Mucosa of stomach (tissue), 1 donor: Measurements from ENCODE around the gene MZT2B.
"Not testable (repeated sequence)": the region's sequence is repeated elsewhere in the genome, so short reads cannot be mapped to it uniquely, and the experiment has no call there.

ENCODE experiments used
- H3K27me3 ChIP-seq: one replicate; pipeline ENCODE4 v1.7.0; 2013; ENCODE audit warnings: mild to moderate bottlenecking, low read length; ENCODE audit not compliant: control insufficient read depth, insufficient read depth
- H3K36me3 ChIP-seq: one replicate; pipeline ENCODE4 v1.7.0; 2013; ENCODE audit warnings: low read length; ENCODE audit not compliant: control insufficient read depth, insufficient read depth
- H3K4me1 ChIP-seq: one replicate; pipeline ENCODE4 v1.7.0; 2013; ENCODE audit warnings: mild to moderate bottlenecking, low read length; ENCODE audit not compliant: control insufficient read depth, insufficient read depth
- H3K4me3 ChIP-seq: one replicate; pipeline ENCODE4 v1.7.0; 2013; ENCODE audit warnings: low read length
- H3K9ac ChIP-seq: one replicate; pipeline ENCODE4 v1.7.0; 2013; ENCODE audit warnings: mild to moderate bottlenecking, low read length, moderate library complexity
- H3K9me3 ChIP-seq: one replicate; pipeline ENCODE4 v1.7.0; 2013; ENCODE audit warnings: mild to moderate bottlenecking, low read length, moderate library complexity; ENCODE audit not compliant: control insufficient read depth
- donor health status: Pancreatic carcinoma.

The MZT2B gene

GRCh38 chr2:130154773-130155765 lies 27.0 kb upstream of the MZT2B start:
- Histone ChIP-seq H3K36me3 (no peaks in the 10 kb centered on the region), H3K4me1 (no peaks in the 10 kb centered on the region), H3K4me3 (no peak overlapping the region), H3K27me3 (no peaks in the 10 kb centered on the region), H3K9me3 (no peaks in the 10 kb centered on the region), H3K9ac (no peak overlapping the region)

GRCh38 chr2:130155956-130156623 lies 26.0 kb upstream of the MZT2B start:
- H3K4me3 ChIP-seq, H3K9ac ChIP-seq, H3K36me3 ChIP-seq, H3K27me3 ChIP-seq, H3K4me1 ChIP-seq, H3K9me3 ChIP-seq: not testable (repeated sequence)

GRCh38 chr2:130156624-130157004 lies 25.4 kb upstream of the MZT2B start:
- H3K9me3 ChIP-seq = no peaks in the 10 kb centered on the region
- H3K4me1 ChIP-seq = no peaks in the 10 kb centered on the region
- no peak overlapping the region for H3K4me3 ChIP-seq
- no peak overlapping the region for H3K9ac ChIP-seq
- no peaks in the 10 kb centered on the region for H3K36me3 ChIP-seq
- no peaks in the 10 kb centered on the region for H3K27me3 ChIP-seq

GRCh38 chr2:130157354-130157753 lies 24.7 kb upstream of the MZT2B start:
- H3K27me3 ChIP-seq, H3K36me3 ChIP-seq, H3K4me1 ChIP-seq, H3K9ac ChIP-seq, H3K4me3 ChIP-seq, H3K9me3 ChIP-seq: not testable (repeated sequence)

- not testable (repeated sequence) for H3K36me3 ChIP-seq
These were observed 24.1 kb upstream of the MZT2B start for GRCh38 chr2:130157825-130158514.

GRCh38 chr2:130158631-130159030 lies 23.4 kb upstream of the MZT2B start:
- Histone ChIP-seq H3K4me1 (no peaks in the 10 kb centered on the region), H3K4me3 (no peak overlapping the region), H3K9ac (no peak overlapping the region), H3K9me3 (no peaks in the 10 kb centered on the region), H3K27me3 (no peaks in the 10 kb centered on the region), H3K36me3 (no peaks in the 10 kb centered on the region)

More at GRCh38 chr2:130157825-130158514, 24.1 kb upstream of the MZT2B start:
- H3K4me1 ChIP-seq, H3K27me3 ChIP-seq, H3K4me3 ChIP-seq, H3K9ac ChIP-seq, H3K9me3 ChIP-seq: not testable (repeated sequence)

- not testable (repeated sequence) for H3K4me1 ChIP-seq, H3K36me3 ChIP-seq, H3K9me3 ChIP-seq, H3K27me3 ChIP-seq, H3K4me3 ChIP-seq, H3K9ac ChIP-seq
These were observed 22.7 kb upstream of the MZT2B start for GRCh38 chr2:130159376-130159775.

- no peaks in the 10 kb centered on the region for H3K9me3 ChIP-seq
- H3K4me3 ChIP-seq = no peak overlapping the region
- H3K9ac ChIP-seq = no peak overlapping the region
- no peaks in the 10 kb centered on the region for H3K36me3 ChIP-seq
- no peaks in the 10 kb centered on the region for H3K27me3 ChIP-seq
- H3K4me1 ChIP-seq = no peaks in the 10 kb centered on the region
These were observed 21.9 kb upstream of the MZT2B start for GRCh38 chr2:130160131-130160530.

GRCh38 chr2:130160838-130161705 lies 21.0 kb upstream of the MZT2B start:
- not testable (repeated sequence) for H3K4me1 ChIP-seq, H3K4me3 ChIP-seq, H3K9me3 ChIP-seq, H3K27me3 ChIP-seq, H3K36me3 ChIP-seq, H3K9ac ChIP-seq

- not testable (repeated sequence) for H3K27me3 ChIP-seq, H3K9ac ChIP-seq, H3K9me3 ChIP-seq, H3K36me3 ChIP-seq, H3K4me3 ChIP-seq, H3K4me1 ChIP-seq
These were observed 19.6 kb upstream of the MZT2B start for GRCh38 chr2:130162486-130162885.

- no peak overlapping the region for H3K4me3 ChIP-seq
- no peaks in the 10 kb centered on the region for H3K9me3 ChIP-seq
- H3K36me3 ChIP-seq = no peaks in the 10 kb centered on the region
These were observed 19.1 kb upstream of the MZT2B start for GRCh38 chr2:130162968-130163367.

More at GRCh38 chr2:130162968-130163367, 19.1 kb upstream of the MZT2B start:
- H3K27me3 ChIP-seq = no peaks in the 10 kb centered on the region
- no peak overlapping the region for H3K9ac ChIP-seq
- no peaks in the 10 kb centered on the region for H3K4me1 ChIP-seq
